Thymus (tissue), 11 donors: ENCODE data around the gene MAP3K4. TPM values are rescaled to one million over a fixed set of nuclear protein-coding genes. Genes with fewer than 3 reads are reported as not detected.
"Not testable (repeated sequence)": the region's sequence is repeated elsewhere in the genome, so short reads cannot be mapped to it uniquely, and the experiment has no call there.

Experiments used
- DNase-seq, 9 donors: peaks; one replicate each; pipeline ENCODE4 v3.0.0-alpha.2; 2013; ENCODE audit warnings: low spot score in 9 of 9, low read depth in 6 of 9, missing footprints in 1 of 9
- H3K27ac ChIP-seq, 2 donors: one replicate each; pipeline ENCODE4 v1.5.1; 2013; ENCODE audit warnings: control low read depth in 1 of 2, low read depth in 1 of 2, low read length in 1 of 2, mild to moderate bottlenecking in 1 of 2, moderate library complexity in 1 of 2
- H3K27me3 ChIP-seq, 2 donors: one replicate each; pipeline ENCODE4 v1.5.1; 2013; ENCODE audit warnings: low read length in 1 of 2; ENCODE audit not compliant: control insufficient read depth in 2 of 2, insufficient read depth in 1 of 2
- H3K36me3 ChIP-seq, 2 donors: one replicate each; pipeline ENCODE4 v1.5.1; 2013; ENCODE audit warnings: low read length in 1 of 2, mild to moderate bottlenecking in 1 of 2, moderate library complexity in 1 of 2; ENCODE audit not compliant: control insufficient read depth in 2 of 2, insufficient read depth in 2 of 2
- H3K4me1 ChIP-seq, 2 donors: one replicate each; pipeline ENCODE4 v1.5.1; 2013; ENCODE audit warnings: low read length in 2 of 2; ENCODE audit not compliant: control insufficient read depth in 2 of 2, insufficient read depth in 2 of 2
- H3K4me3 ChIP-seq, 2 donors: one replicate each; pipeline ENCODE4 v1.5.1; 2013; ENCODE audit warnings: low read length in 2 of 2, control low read depth in 1 of 2, mild to moderate bottlenecking in 1 of 2
- H3K9me3 ChIP-seq, 2 donors: one replicate each; pipeline ENCODE4 v1.5.1; 2013; ENCODE audit warnings: low read length in 1 of 2, mild to moderate bottlenecking in 1 of 2; ENCODE audit not compliant: control insufficient read depth in 2 of 2, insufficient read depth in 1 of 2
- WGBS: extraction: QIAGEN DNeasy Blood & Tissue Kit; methylation state at CpG from one replicate; pipeline ENCODE4 v1.1.7; 2013; 5-methylcytosine and 5-hydroxymethylcytosine counted together
- polyA plus RNA-seq: library from polyadenylated mRNA; stranded (reverse); fragments of 200-250 nt; gene quantifications from one replicate; pipeline ENCODE4 v1.2.3, GENCODE V29; 2013
- total RNA-seq: library from RNA; stranded (reverse); fragments of 120-200 nt; gene quantifications from one replicate; pipeline ENCODE4 v1.2.4, GENCODE V29; 2013
- donor health status: healthy.

The MAP3K4 gene
- total and polyA plus RNA-seq, 2 donors: 25.1 to 26.7 TPM

DNA sequence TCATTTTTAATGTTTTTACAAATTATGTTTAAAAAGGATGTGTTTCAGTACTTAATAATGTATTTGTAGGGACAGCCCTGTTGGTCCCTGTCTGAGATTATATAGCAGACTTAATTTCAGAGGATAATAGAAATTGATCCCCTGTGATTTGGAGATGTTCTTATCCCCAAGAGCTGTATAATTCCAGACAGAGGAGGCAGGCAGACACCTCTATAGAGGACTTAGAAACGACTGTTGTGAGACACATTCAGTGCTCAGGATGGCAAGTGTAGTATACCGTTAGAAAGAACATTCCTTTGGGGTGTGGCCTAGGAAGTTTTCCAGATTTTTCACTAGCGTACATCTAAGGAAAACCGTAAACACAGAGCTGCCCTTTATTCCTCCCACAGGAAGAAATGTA, 117.8 kb downstream of the MAP3K4 start:
- Histone ChIP-seq H3K9me3 (no peaks in the 10 kb centered on the region), H3K4me3 (no peak overlapping the region), H3K27me3 (no peaks in the 10 kb centered on the region), H3K36me3 (peaks cover 52 to 79% of the 10 kb centered on the region in 2 donors), H3K4me1 (peaks cover 0 to 11% of the 10 kb centered on the region in 2 donors), H3K27ac (no peak overlapping the region)
- WGBS: 98% methylated on average over 4 of the region's 4 CpGs
- DNase-seq: no peak

- Histone ChIP-seq H3K4me1 (peaks cover 0 to 11% of the 10 kb centered on the region in 2 donors), H3K9me3 (no peaks in the 10 kb centered on the region), H3K27me3 (no peaks in the 10 kb centered on the region), H3K4me3 (no peak overlapping the region), H3K27ac (no peak overlapping the region), H3K36me3 (peaks cover 51 to 79% of the 10 kb centered on the region in 2 donors)
- WGBS: 96% methylated on average over 14 of the region's 14 CpGs
- DNase-seq: no peak
Measured at GRCh38 chr6:161110028-161110779, 118.6 kb downstream of the MAP3K4 start.

DNA sequence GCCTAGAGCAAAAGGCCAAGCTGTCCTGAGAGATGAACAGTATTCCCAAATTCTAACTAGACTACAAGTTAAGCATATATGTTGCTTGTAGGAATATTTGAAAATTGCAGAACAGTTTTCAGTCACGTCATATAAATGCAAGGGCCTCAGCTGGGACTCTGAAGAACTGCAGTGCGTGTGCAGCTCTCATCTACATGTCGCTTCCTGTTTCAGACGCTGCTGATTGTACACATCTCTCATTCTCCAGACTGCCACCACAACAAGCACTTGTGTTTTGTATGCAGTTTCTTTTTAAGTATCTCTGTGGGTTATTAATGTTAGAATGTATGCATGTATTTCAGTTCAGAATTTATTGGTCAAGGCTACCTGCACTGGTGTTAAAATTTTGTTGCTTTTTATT, 119.7 kb downstream of the MAP3K4 start:
- Histone ChIP-seq H3K27me3 (no peaks in the 10 kb centered on the region), H3K27ac (peak overlapping the region in 1 of 2 donors; percentile 43), H3K4me3 (no peak overlapping the region), H3K4me1 (peaks cover 0 to 11% of the 10 kb centered on the region in 2 donors), H3K9me3 (no peaks in the 10 kb centered on the region), H3K36me3 (peaks cover 51 to 75% of the 10 kb centered on the region in 2 donors)
- DNase-seq: peak in 7 of 9 donors; percentile 8 to 69 (median 32)
- 87% methylated on average over 4 of the region's 4 CpGs for WGBS

DNA sequence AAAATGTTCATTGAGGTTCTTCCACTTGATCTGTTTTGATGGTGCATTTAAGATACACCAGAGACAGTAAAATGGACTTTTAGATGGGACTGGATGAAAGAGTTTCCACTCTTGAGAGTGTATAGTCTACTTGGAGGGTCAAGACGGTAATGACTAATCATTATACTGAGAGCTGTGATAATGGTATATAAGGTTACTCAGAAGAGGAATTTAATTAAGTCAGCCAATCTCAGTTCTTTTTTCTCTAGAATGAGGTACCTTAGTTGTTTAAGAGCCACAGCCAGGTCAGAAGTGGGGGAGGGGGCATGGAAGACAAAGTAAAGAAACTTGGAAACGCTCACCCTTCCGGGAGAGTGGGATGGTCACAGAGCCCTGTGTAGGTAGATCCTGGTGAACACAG, 123.9 kb downstream of the MAP3K4 start:
- no peak overlapping the region for H3K27ac ChIP-seq
- no peaks in the 10 kb centered on the region for H3K27me3 ChIP-seq
- no peak overlapping the region for H3K4me3 ChIP-seq
- DNase-seq: no peak
- peaks cover 0 to 10% of the 10 kb centered on the region in 2 donors for H3K4me1 ChIP-seq
- H3K36me3 ChIP-seq: peaks cover 28 to 50% of the 10 kb centered on the region in 2 donors
- H3K9me3 ChIP-seq: no peaks in the 10 kb centered on the region
- WGBS: 96% methylated on average over 3 of the region's 3 CpGs

GRCh38 chr6:161116554-161116953, 125.0 kb downstream of the MAP3K4 start:
- peaks cover 23 to 40% of the 10 kb centered on the region in 2 donors for H3K36me3 ChIP-seq
- H3K27ac ChIP-seq: no peak overlapping the region
- H3K9me3 ChIP-seq: no peaks in the 10 kb centered on the region
- no peak overlapping the region for H3K4me3 ChIP-seq
- no peak for DNase-seq
- H3K27me3 ChIP-seq: no peaks in the 10 kb centered on the region
- WGBS: 97% methylated on average over 4 of the region's 4 CpGs
- H3K4me1 ChIP-seq: peaks cover 0 to 2% of the 10 kb centered on the region in 2 donors

GRCh38 chr6:161117308-161117707, 125.7 kb downstream of the MAP3K4 start:
- no peaks in the 10 kb centered on the region for H3K4me1 ChIP-seq
- WGBS: 94% methylated on average over 7 of the region's 7 CpGs
- H3K36me3 ChIP-seq: peaks cover 17 to 33% of the 10 kb centered on the region in 2 donors
- no peaks in the 10 kb centered on the region for H3K9me3 ChIP-seq
- DNase-seq: peak in 1 of 9 donors; percentile 14
- no peaks in the 10 kb centered on the region for H3K27me3 ChIP-seq
- H3K4me3 ChIP-seq: no peak overlapping the region
- H3K27ac ChIP-seq: peak overlapping the region in 1 of 2 donors; percentile 21

GRCh38 chr6:161117942-161118341, 126.4 kb downstream of the MAP3K4 start:
- Histone ChIP-seq H3K36me3 (peaks cover 13 to 28% of the 10 kb centered on the region in 2 donors), H3K27me3 (no peaks in the 10 kb centered on the region), H3K27ac (no peak overlapping the region), H3K4me3 (no peak overlapping the region), H3K9me3 (no peaks in the 10 kb centered on the region), H3K4me1 (no peaks in the 10 kb centered on the region)
- WGBS: 99% methylated on average over 2 of the region's 2 CpGs
- DNase-seq: no peak

DNA sequence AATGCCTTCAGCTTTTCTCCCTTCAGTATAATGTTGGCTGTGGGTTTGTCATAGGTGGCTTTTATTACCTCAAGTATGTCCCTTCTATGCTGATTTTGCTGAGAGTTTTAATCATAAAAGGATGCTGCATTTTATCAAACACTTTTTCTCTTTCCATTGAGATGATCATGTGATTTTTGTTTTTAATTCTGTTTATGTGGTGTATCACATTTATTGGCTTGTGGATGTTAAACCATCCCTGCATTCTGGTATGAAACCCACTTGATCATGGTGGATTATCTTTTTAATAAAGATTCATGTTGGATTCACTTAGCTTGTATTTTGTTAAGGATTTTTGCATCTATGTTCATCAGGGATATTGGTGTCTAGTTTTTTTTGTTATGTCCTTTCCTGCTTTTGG, 131.8 kb downstream of the MAP3K4 start:
- not testable (repeated sequence) for DNase-seq, H3K36me3 ChIP-seq, H3K4me1 ChIP-seq, H3K9me3 ChIP-seq, H3K27me3 ChIP-seq, H3K27ac ChIP-seq, H3K4me3 ChIP-seq

DNA sequence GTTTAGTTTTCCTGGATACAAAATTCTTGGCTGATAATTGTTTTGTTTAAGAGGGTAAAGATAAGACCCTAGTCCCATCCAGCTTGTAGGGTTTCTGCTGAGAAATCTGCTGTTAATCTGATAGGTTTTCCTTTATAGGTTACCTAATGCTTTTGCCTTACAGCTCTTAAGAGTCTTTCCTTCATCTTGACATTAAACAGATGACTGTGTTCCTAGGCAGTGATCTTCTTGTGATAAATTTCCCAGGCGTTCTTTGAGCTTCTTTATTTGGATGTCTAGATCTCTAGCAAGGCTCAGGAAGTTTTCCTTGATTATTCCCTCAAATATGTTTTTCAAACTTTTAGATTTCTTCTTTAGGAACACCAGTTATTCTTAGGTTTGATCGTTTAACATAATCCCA, 134.0 kb downstream of the MAP3K4 start:
- Histone ChIP-seq H3K27ac (no peak overlapping the region), H3K27me3 (no peaks in the 10 kb centered on the region), H3K4me3 (no peak overlapping the region), H3K36me3 (peaks cover 3 to 11% of the 10 kb centered on the region in 2 donors), H3K4me1 (no peaks in the 10 kb centered on the region), H3K9me3 (no peaks in the 10 kb centered on the region)
- WGBS: 96% methylated on average over 2 of the region's 2 CpGs
- DNase-seq: no peak
